Fibroblast of upper back skin (primary cell): Measurements from ENCODE around the gene CD4.

Source experiments
- DNase-seq: peaks from one replicate; pipeline ENCODE4 v3.0.0-alpha.2; 2013

CD4 gene

DNA sequence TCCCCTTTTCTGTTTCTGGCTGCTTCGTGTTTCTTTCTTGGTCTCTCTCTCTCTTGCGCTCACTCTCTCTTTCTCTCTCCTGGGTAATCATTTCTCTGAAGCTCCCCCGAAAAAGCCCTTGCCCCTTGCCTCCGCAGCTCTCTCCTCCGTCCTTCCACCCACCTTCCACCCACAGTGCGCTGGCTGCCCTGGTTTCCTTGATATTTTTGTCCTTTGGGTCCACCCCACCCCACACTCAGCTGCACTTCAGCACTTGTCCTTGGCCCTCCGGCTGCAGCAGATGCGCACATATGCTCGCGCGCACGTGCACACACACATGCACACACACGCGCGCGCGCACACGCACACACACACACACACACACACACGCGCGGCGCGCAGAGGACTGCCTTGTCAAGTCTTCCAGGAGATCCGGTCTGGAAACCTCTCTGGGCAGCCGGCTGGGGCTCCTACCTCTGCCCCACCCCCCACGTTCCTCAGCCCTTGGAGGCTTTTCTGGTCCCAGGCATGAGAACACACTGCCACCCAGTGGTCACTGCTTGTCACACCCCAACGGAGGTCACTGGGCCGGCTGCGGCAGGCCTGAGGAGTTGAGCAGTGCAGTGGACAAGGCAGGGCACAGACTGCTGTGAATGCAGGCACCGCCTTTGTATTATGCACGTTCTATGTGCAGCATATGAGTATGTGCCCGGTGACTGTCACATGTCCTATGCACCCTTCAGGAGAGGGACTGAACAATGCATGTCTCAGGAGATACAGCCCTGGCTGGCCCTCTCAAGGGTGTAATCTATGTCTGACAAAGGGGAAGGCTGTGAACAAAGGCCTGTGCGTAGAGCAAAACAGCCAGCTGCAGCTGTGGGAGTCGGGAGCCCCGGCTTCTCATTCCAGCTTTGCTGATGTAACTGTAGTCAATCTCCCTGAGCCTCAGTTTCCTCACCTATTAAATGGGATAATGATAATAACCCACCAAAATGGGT lies 10.5 kb upstream of the CD4 start:
- DNase-seq = peak; percentile 94

- no peak for DNase-seq
Observed at GRCh38 chr12:6779708-6780432, 9.5 kb upstream of the CD4 start.

DNA sequence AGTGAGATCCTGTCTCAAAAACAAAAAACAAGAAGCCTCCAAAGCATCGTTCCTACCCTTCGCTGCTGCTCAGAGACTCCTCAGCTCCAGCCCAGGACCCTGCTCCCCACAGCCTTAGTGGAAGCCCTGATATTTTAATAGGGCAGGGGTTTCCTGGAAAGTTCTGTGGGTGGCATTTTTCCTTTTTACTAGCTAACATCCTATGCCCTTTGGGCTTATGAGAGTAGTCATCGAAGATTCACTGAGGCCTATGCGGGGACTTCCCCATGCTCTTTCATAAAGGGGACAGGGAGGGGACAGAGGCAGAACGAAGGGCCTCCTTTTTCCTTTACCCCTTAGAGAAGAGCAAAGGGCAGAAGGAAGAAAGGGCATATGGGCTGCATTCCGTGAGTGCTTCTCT lies 8.8 kb upstream of the CD4 start:
- no peak for DNase-seq

DNA sequence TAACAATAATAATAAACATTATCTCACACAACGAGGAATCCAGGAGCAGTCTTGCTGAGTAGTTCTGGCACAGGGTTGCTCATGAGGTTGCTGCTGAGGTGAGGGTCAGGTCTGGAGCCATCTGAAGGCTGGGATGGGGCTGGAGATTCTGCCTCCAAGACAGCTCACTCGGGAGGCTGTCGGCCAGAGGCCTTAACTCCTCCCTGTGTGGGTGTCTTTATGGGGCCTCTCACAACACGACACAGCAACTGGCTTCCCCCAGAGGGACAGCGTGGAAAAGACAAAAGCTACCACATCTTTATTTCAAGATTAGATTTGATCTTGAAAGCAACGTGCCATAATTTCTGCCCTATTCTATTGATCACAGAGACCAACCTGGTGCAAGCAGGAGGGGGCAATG lies 7.2 kb upstream of the CD4 start:
- no peak for DNase-seq

DNA sequence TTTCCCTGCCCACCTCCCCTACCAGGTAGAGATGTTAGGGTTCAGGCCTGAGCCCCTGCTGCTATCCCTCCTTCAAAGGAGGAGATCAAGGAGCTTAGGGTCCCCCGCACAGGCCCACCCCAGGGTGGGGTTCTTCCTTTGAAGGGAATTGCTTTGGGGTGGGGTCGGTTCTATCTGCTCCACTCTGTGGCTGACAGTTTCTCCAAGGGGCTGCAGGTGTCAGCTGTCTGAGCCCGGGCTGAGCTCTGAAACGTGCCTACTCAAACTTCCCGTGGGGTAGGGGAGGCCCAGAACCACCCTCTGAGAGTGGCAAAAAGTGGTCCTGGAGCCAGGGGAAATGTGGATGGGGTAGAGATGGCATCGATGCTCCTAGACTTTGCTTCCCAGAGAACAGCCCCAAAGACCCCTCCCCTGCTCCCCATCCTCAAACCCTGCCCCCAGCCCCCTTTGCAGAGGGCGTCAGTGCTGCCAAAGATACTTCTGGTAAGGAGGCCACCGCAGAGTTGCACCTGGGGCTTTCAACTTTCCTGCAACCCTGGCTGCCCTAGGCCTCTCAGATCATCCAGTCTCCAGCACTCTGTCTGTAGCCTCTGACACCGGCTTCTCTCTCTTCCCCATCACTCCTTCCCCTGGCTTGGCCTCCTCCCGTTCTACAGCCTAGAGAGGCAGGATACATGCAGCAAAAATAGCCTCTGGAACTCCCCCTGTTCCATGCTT lies 6.3 kb upstream of the CD4 start:
- no peak for DNase-seq

DNA sequence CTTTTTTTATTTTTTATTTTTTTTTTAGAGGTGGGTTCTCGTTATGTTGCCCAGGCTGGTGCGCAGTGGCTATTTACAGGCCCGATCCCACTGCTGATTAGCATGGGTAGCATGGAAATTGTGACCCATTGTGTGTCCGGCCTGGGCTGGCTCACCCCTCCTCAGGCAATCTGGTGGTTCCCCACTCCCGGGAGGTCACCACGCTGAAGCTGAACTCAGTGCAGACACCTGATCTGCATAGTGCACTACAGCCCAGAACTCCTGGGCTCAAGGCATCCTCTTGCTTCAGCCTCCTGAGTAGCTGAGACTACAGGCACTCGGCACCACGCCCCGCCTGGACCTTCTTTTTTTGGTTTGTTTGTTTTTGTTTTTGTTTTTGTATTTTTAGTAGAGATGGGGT lies 5.5 kb upstream of the CD4 start:
- no peak for DNase-seq

GRCh38 chr12:6784296-6784695 lies 5.0 kb upstream of the CD4 start:
- DNase-seq = no peak

DNA sequence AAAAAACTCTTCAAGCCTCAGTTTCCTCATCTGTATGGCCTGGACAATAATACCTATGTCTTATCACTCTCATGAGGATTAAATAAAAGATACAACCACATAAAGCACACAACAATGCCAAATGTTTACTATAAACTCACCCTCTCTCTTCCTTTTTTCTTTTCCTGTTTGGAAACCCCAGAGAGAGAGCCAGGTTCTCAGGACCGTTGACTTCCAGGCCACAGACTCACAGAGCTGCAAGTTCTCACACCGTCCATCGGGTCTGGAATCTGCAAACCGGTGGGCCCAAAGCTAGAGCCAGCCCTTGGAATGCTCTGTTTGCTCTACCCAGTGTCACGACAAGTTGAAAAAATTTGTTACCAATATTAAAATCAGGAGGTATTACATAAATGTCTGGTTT lies 4.6 kb upstream of the CD4 start:
- no peak for DNase-seq

- DNase-seq = no peak
Observed at GRCh38 chr12:6786416-6787094, 2.8 kb upstream of the CD4 start.

GRCh38 chr12:6787309-6787708 lies 2.0 kb upstream of the CD4 start:
- DNase-seq = no peak

DNA sequence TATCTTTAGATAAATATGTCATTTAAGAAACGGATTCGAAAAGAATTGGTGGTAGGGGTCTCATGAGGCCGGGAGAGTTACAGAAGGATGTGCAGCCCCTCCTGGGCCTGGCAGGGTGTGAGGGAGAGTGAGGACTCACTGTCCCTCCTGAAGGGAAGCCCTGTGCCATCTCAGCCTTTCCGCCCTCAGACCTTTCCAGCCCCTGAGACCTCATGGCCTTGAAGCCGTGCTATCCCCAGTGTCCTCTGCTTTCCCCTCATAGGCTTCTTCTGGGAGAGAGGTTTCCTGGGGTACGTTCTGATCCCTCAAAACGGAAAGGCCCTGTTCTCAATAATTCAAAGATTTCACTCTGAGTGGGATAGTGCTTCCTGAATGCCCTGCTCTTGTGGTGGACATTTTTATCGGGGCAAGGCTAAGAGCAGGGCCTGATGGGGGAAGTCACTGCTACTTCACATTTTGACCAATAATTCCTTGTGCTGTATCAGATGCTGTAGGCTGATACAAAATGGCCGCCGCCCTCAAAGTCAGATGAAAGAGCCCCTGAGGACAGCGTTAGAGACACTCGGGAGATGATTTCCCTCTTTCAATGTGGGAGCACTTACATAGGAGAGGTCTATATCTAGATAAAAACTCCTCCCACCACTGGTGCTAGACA lies 1.3 kb downstream of the CD4 start:
- no peak for DNase-seq

GRCh38 chr12:6791931-6792520 lies 2.7 kb downstream of the CD4 start:
- no peak for DNase-seq

GRCh38 chr12:6792522-6793201 lies 3.3 kb downstream of the CD4 start:
- no peak for DNase-seq

GRCh38 chr12:6795088-6795487 lies 5.8 kb downstream of the CD4 start:
- no peak for DNase-seq

- DNase-seq = no peak
Observed at GRCh38 chr12:6796576-6796975, 7.2 kb downstream of the CD4 start.

DNA sequence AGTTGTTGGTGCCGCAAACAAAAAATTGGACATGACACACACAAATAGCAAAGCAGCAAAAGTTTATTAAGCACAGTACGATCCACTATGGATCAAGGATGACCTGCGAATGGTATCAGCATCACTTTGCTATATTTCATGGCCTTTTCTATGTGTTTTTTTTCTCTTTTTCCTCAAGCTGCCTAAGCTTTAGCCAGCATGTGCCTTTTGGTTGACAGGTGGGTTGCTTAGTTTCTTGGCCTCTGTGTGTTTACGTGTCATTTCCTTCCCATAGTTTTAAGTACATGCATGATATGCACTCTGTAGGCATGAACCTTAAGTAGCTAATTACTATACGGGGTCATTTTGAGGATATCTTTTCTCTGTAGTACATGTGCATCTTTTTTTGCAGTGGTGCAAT lies 9.8 kb downstream of the CD4 start:
- no peak for DNase-seq

GRCh38 chr12:6807170-6807569 lies 17.8 kb downstream of the CD4 start:
- DNase-seq = peak; percentile 61

GRCh38 chr12:6809056-6809455 lies 19.7 kb downstream of the CD4 start:
- no peak for DNase-seq

DNA sequence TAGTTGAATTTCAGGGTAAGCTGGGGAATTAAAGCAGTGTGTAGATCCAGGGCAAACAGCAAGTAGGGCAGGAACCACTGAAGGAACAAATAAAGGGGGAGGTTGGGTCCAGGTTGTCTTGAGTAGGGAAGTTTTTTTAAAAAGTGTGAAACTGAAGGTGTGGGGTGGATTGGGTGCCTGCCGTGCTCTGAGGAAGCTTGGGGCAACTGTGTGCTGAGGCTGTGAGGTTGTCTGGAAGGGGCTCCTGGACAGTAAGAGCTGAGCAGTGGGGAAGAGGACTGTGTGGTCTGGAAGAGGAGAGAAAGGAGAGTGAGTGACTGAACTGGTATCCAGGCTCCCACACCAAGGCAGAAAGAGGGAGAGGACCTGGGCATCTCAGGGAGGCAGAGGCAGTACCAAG lies 21.4 kb downstream of the CD4 start:
- no peak for DNase-seq

- DNase-seq = no peak
Observed at GRCh38 chr12:6813363-6813762, 24.0 kb downstream of the CD4 start.

GRCh38 chr12:6816598-6816997 lies 27.3 kb downstream of the CD4 start:
- no peak for DNase-seq
